Activated naive CD8-positive, alpha-beta T cell treated with anti-CD3 and anti-CD28 coated beads, Interleukin-2, amount 50 U/mL, for 24 hours (primary cell): ENCODE results near the gene GLI1.

Experiments used
- ATAC-seq: fragments of 150-1000 bp; cut with Tn5 transposase; one replicate; pipeline ENCODE4 v1.10.0; 2021
- DNase-seq: peaks from one replicate; pipeline ENCODE4 v3.0.0; 2021
- H3K27ac Mint-ChIP-seq: one replicate; pipeline ENCODE4 v1.8.0; 2021; ENCODE audit warnings: mild to moderate bottlenecking, mixed read lengths
- H3K27me3 Mint-ChIP-seq: one replicate; pipeline ENCODE4 v1.8.0; 2021; ENCODE audit warnings: mixed read lengths
- H3K36me3 Mint-ChIP-seq: one replicate; pipeline ENCODE4 v1.8.0; 2021; ENCODE audit warnings: low read depth, mixed read lengths
- H3K4me1 Mint-ChIP-seq: one replicate; pipeline ENCODE4 v1.8.0; 2021; ENCODE audit warnings: mixed read lengths
- H3K4me3 Mint-ChIP-seq: one replicate; pipeline ENCODE4 v1.8.0; 2021; ENCODE audit warnings: mild to moderate bottlenecking, moderate library complexity, mixed read lengths
- H3K9me3 Mint-ChIP-seq: one replicate; pipeline ENCODE4 v1.8.0; 2021; ENCODE audit warnings: mixed read lengths

GLI1 gene

GRCh38 chr12:57451233-57451778, 8.3 kb upstream of the GLI1 start:
- ATAC-seq: no peak
- H3K4me3 Mint-ChIP-seq: no peak overlapping the region
- peaks cover 36% of the 10 kb centered on the region for H3K4me1 Mint-ChIP-seq
- H3K27ac Mint-ChIP-seq: peak overlapping the region; percentile 60
- peaks cover 3% of the 10 kb centered on the region for H3K27me3 Mint-ChIP-seq
- DNase-seq: no peak
- no peaks in the 10 kb centered on the region for H3K9me3 Mint-ChIP-seq
- H3K36me3 Mint-ChIP-seq: no peaks in the 10 kb centered on the region

GRCh38 chr12:57452181-57452936, 7.2 kb upstream of the GLI1 start:
- Mint-ChIP-seq H3K36me3 (no peaks in the 10 kb centered on the region), H3K4me3 (peak overlapping the region; percentile 61), H3K27ac (peak overlapping the region; percentile 70), H3K27me3 (peaks cover 3% of the 10 kb centered on the region), H3K4me1 (peaks cover 43% of the 10 kb centered on the region), H3K9me3 (no peaks in the 10 kb centered on the region)
- peak; percentile 47 for DNase-seq
- ATAC-seq: peak; percentile 69

GRCh38 chr12:57452937-57453509, 6.6 kb upstream of the GLI1 start:
- Mint-ChIP-seq H3K36me3 (no peaks in the 10 kb centered on the region), H3K9me3 (no peaks in the 10 kb centered on the region), H3K4me1 (peaks cover 45% of the 10 kb centered on the region), H3K27me3 (peaks cover 3% of the 10 kb centered on the region), H3K27ac (peak overlapping the region; percentile 70), H3K4me3 (peak overlapping the region; percentile 61)
- DNase-seq (peak; percentile 78), ATAC-seq (peak; percentile 23)

- Mint-ChIP-seq H3K9me3 (no peaks in the 10 kb centered on the region), H3K27ac (peak overlapping the region; percentile 72), H3K27me3 (peaks cover 3% of the 10 kb centered on the region), H3K4me1 (peaks cover 56% of the 10 kb centered on the region), H3K36me3 (no peaks in the 10 kb centered on the region), H3K4me3 (no peak overlapping the region)
- DNase-seq: no peak
- ATAC-seq: no peak
These were observed 5.4 kb upstream of the GLI1 start for GRCh38 chr12:57454213-57454565.

GRCh38 chr12:57454566-57455373, 4.8 kb upstream of the GLI1 start, which contains the start of gene INHBE:
Gene INHBE (plus strand): TSS chr12:57455307. CDS start chr12:57455537, 230 bp downstream.
- Mint-ChIP-seq H3K4me1 (peaks cover 59% of the 10 kb centered on the region), H3K27me3 (peaks cover 3% of the 10 kb centered on the region), H3K36me3 (no peaks in the 10 kb centered on the region), H3K27ac (peak within 1 kb of the TSS; percentile 72), H3K4me3 (peak within 1 kb of the TSS; percentile 77), H3K9me3 (no peaks in the 10 kb centered on the region)
- ATAC-seq (peak; percentile 11), DNase-seq (peak; percentile 50)

- peaks cover 64% of the 10 kb centered on the region for H3K4me1 Mint-ChIP-seq
- no peaks in the 10 kb centered on the region for H3K36me3 Mint-ChIP-seq
- H3K9me3 Mint-ChIP-seq: no peaks in the 10 kb centered on the region
- H3K4me3 Mint-ChIP-seq: peak overlapping the region; percentile 77
- peaks cover 7% of the 10 kb centered on the region for H3K27me3 Mint-ChIP-seq
- ATAC-seq (no peak), DNase-seq (no peak)
- H3K27ac Mint-ChIP-seq: peak overlapping the region; percentile 52
These were observed 4.0 kb upstream of the GLI1 start for GRCh38 chr12:57455374-57456144.

- Mint-ChIP-seq H3K9me3 (no peaks in the 10 kb centered on the region), H3K36me3 (no peaks in the 10 kb centered on the region), H3K27ac (peak overlapping the region; percentile 41), H3K4me3 (peak overlapping the region; percentile 77), H3K27me3 (peaks cover 9% of the 10 kb centered on the region), H3K4me1 (peaks cover 62% of the 10 kb centered on the region)
- ATAC-seq (peak; percentile 53), DNase-seq (peak; percentile 63)
These were observed 3.4 kb upstream of the GLI1 start for GRCh38 chr12:57456145-57456700.

- H3K4me3 Mint-ChIP-seq: no peak overlapping the region
- ATAC-seq (no peak), DNase-seq (no peak)
- H3K4me1 Mint-ChIP-seq: peaks cover 60% of the 10 kb centered on the region
- H3K27ac Mint-ChIP-seq: no peak overlapping the region
- H3K9me3 Mint-ChIP-seq: no peaks in the 10 kb centered on the region
- peaks cover 9% of the 10 kb centered on the region for H3K27me3 Mint-ChIP-seq
- H3K36me3 Mint-ChIP-seq: no peaks in the 10 kb centered on the region
These were observed 2.7 kb upstream of the GLI1 start for GRCh38 chr12:57456737-57457490.

- Mint-ChIP-seq H3K4me1 (peaks cover 60% of the 10 kb centered on the region), H3K4me3 (peak overlapping the region; percentile 89), H3K27me3 (peaks cover 6% of the 10 kb centered on the region), H3K27ac (peak overlapping the region; percentile 83), H3K36me3 (no peaks in the 10 kb centered on the region), H3K9me3 (no peaks in the 10 kb centered on the region)
- ATAC-seq (no peak), DNase-seq (no peak)
These were observed 925 bp upstream of the GLI1 start for GRCh38 chr12:57458665-57459054.

- Mint-ChIP-seq H3K4me3 (peak overlapping the region; percentile 89), H3K27me3 (peaks cover 6% of the 10 kb centered on the region), H3K27ac (peak overlapping the region; percentile 83), H3K9me3 (no peaks in the 10 kb centered on the region), H3K4me1 (peaks cover 65% of the 10 kb centered on the region), H3K36me3 (no peaks in the 10 kb centered on the region)
- DNase-seq (peak; percentile 97), ATAC-seq (peak; percentile 67)
These were observed 383 bp upstream of the GLI1 start for GRCh38 chr12:57459055-57459749.

GRCh38 chr12:57460468-57460784, 841 bp downstream of the GLI1 start:
- Mint-ChIP-seq H3K9me3 (no peaks in the 10 kb centered on the region), H3K27ac (peak overlapping the region; percentile 3), H3K4me3 (peak overlapping the region; percentile 73), H3K27me3 (peaks cover 6% of the 10 kb centered on the region), H3K36me3 (no peaks in the 10 kb centered on the region), H3K4me1 (peaks cover 62% of the 10 kb centered on the region)
- DNase-seq (no peak), ATAC-seq (no peak)

GRCh38 chr12:57460841-57461275, 1.3 kb downstream of the GLI1 start:
- H3K27ac Mint-ChIP-seq: no peak overlapping the region
- H3K4me3 Mint-ChIP-seq: peak overlapping the region; percentile 84
- H3K27me3 Mint-ChIP-seq: peaks cover 6% of the 10 kb centered on the region
- DNase-seq (no peak), ATAC-seq (no peak)
- no peaks in the 10 kb centered on the region for H3K9me3 Mint-ChIP-seq
- H3K4me1 Mint-ChIP-seq: peaks cover 59% of the 10 kb centered on the region
- H3K36me3 Mint-ChIP-seq: no peaks in the 10 kb centered on the region
